HEK293 (cell line): ENCODE results near the gene CSNK1G2.

Experiments
- CTCF ChIP-seq: fragments of 450-650 bp; formaldehyde crosslinking; IDR thresholded peaks from 2 replicates; pipeline ENCODE4 v1.5.1; 2016; ENCODE audit warnings: missing biosample characterization, missing genetic modification characterization
- IKZF3 ChIP-seq: fragments of 450-650 bp; IDR thresholded peaks from 2 replicates; pipeline ENCODE4 v1.5.0; 2018; ENCODE audit warnings: missing biosample characterization, mild to moderate bottlenecking, missing genetic modification characterization, moderate library complexity
- MEIS1 ChIP-seq: sonication (generic); formaldehyde crosslinking; IDR thresholded peaks from 2 replicates; pipeline ENCODE4 v1.8.1; 2022; ENCODE audit warnings: missing genetic modification reagents, mild to moderate bottlenecking, borderline replicate concordance
- REPIN1 ChIP-seq: fragments of 450-650 bp; formaldehyde crosslinking; IDR thresholded peaks from 2 replicates; pipeline ENCODE4 v1.5.1; 2017; ENCODE audit warnings: missing biosample characterization, missing genetic modification characterization, low read depth
- YY1 ChIP-seq: fragments of 450-650 bp; formaldehyde crosslinking; IDR thresholded peaks from 2 replicates; pipeline ENCODE4 v1.5.1; 2018; ENCODE audit warnings: missing biosample characterization, missing genetic modification characterization
- ZFP37 ChIP-seq: fragments of 450-650 bp; formaldehyde crosslinking; IDR thresholded peaks from 2 replicates; pipeline ENCODE4 v1.5.1; 2016; ENCODE audit warnings: missing biosample characterization, missing genetic modification characterization
- ZNF658 ChIP-seq: fragments of 450-650 bp; formaldehyde crosslinking; IDR thresholded peaks from 2 replicates; pipeline ENCODE4; 2016; ENCODE audit warnings: missing biosample characterization, missing genetic modification characterization
- TF ChIP-seq, protein P1 (sequence below): fragments of 450-650 bp; formaldehyde crosslinking; IDR thresholded peaks from 2 replicates; pipeline ENCODE4 v1.5.1; 2016; ENCODE audit warnings: missing biosample characterization, missing genetic modification characterization
- TF ChIP-seq, protein P2 (sequence below): sonication (generic); formaldehyde crosslinking; IDR thresholded peaks from 2 replicates; pipeline ENCODE4 v1.8.1; 2022; ENCODE audit warnings: mild to moderate bottlenecking, moderate library complexity, missing genetic modification reagents

- TF ChIP-seq, protein P1, sequence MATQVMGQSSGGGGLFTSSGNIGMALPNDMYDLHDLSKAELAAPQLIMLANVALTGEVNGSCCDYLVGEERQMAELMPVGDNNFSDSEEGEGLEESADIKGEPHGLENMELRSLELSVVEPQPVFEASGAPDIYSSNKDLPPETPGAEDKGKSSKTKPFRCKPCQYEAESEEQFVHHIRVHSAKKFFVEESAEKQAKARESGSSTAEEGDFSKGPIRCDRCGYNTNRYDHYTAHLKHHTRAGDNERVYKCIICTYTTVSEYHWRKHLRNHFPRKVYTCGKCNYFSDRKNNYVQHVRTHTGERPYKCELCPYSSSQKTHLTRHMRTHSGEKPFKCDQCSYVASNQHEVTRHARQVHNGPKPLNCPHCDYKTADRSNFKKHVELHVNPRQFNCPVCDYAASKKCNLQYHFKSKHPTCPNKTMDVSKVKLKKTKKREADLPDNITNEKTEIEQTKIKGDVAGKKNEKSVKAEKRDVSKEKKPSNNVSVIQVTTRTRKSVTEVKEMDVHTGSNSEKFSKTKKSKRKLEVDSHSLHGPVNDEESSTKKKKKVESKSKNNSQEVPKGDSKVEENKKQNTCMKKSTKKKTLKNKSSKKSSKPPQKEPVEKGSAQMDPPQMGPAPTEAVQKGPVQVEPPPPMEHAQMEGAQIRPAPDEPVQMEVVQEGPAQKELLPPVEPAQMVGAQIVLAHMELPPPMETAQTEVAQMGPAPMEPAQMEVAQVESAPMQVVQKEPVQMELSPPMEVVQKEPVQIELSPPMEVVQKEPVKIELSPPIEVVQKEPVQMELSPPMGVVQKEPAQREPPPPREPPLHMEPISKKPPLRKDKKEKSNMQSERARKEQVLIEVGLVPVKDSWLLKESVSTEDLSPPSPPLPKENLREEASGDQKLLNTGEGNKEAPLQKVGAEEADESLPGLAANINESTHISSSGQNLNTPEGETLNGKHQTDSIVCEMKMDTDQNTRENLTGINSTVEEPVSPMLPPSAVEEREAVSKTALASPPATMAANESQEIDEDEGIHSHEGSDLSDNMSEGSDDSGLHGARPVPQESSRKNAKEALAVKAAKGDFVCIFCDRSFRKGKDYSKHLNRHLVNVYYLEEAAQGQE, result no peak
- TF ChIP-seq CTCF (tag by site-specific recombination), result no peak
- TF ChIP-seq MEIS1 (CRISPR knock-in tag), result no peak
- no peak for TF ChIP-seq REPIN1
- TF ChIP-seq ZNF658, result no peak
- TF ChIP-seq YY1 (tag by site-specific recombination), result no peak
- TF ChIP-seq IKZF3 (tag by site-specific recombination), result no peak
- TF ChIP-seq ZFP37, result no peak
- TF ChIP-seq, protein P2, sequence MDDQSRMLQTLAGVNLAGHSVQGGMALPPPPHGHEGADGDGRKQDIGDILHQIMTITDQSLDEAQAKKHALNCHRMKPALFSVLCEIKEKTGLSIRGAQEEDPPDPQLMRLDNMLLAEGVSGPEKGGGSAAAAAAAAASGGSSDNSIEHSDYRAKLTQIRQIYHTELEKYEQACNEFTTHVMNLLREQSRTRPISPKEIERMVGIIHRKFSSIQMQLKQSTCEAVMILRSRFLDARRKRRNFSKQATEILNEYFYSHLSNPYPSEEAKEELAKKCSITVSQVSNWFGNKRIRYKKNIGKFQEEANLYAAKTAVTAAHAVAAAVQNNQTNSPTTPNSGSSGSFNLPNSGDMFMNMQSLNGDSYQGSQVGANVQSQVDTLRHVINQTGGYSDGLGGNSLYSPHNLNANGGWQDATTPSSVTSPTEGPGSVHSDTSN (CRISPR knock-in tag), result no peak
These were observed 6.8 kb downstream of the CSNK1G2 start for GRCh38 chr19:1947651-1948209.
